Panc1 (cell line): ENCODE results near the gene PSKH1. TPM values are rescaled to one million over a fixed set of nuclear protein-coding genes. Genes with fewer than 3 reads are reported as not detected.

ENCODE experiments used
- ATAC-seq: fragments of 200-7000 bp; cut with Tn5 transposase; 2 replicates; pipeline ENCODE4 v1.9.1; 2020; ENCODE audit warnings: mild to moderate bottlenecking, moderate library complexity
- BruUV-seq: library from RNA; stranded (reverse); fragments of 400-500 nt; replicated peaks from 2 replicates; lab custom pipeline; 2021; lab: Mats Ljungman, UMichigan
- CTCF ChIA-PET: fragments of 300-600 bp; sonication (Branson Sonifier 250); formaldehyde crosslinking; loops from one replicate; lab custom pipeline; 2022; ENCODE audit warnings: antibody characterized with exemption; lab: Charles Lee
- POLR2A ChIA-PET: fragments of 300-600 bp; sonication (Branson Sonifier 250); formaldehyde crosslinking; loops from one replicate; lab custom pipeline; 2022; ENCODE audit warnings: antibody characterized with exemption; lab: Charles Lee
- DNase-seq: peaks from one replicate; pipeline ENCODE4 v3.0.0-alpha.2; 2010; ENCODE audit warnings: low read depth, low spot score
- H3K27ac ChIP-seq: 2 replicates; pipeline ENCODE4 v1.5.1; 2011; ENCODE audit warnings: mild to moderate bottlenecking, low read length, inconsistent platforms
- H3K27me3 ChIP-seq: fragments of 200-500 bp; sonication (Bioruptor generic); 2 replicates; pipeline ENCODE4 v1.6.0; 2014; ENCODE audit warnings: low read length, inconsistent platforms; ENCODE audit not compliant: control insufficient read depth, insufficient read depth
- H3K36me3 ChIP-seq: fragments of 200-500 bp; sonication (Bioruptor generic); 2 replicates; pipeline ENCODE4 v1.5.1; 2014; ENCODE audit warnings: inconsistent platforms, mild to moderate bottlenecking, low read length, moderate library complexity; ENCODE audit not compliant: control insufficient read depth, insufficient read depth
- H3K4me1 ChIP-seq: 2 replicates; pipeline ENCODE4 v1.5.1; 2011; ENCODE audit warnings: inconsistent platforms, mild to moderate bottlenecking, low read length, moderate library complexity; ENCODE audit not compliant: control insufficient read depth, insufficient read depth
- H3K4me3 ChIP-seq, 2 experiments: 2 replicates each; pipeline ENCODE4 v1.5.1; 2011 to 2012; ENCODE audit warnings: low read depth in 2 of 2, low read length in 2 of 2, mild to moderate bottlenecking in 2 of 2, inconsistent platforms in 1 of 2, moderate library complexity in 1 of 2
- H3K9me3 ChIP-seq: fragments of 200-500 bp; sonication (Bioruptor generic); 2 replicates; pipeline ENCODE4 v1.5.1; 2014; ENCODE audit warnings: low read depth, mild to moderate bottlenecking, inconsistent platforms, low read length, moderate library complexity; ENCODE audit not compliant: control insufficient read depth, insufficient read depth
- CTCF ChIP-seq: fragments of 450-650 bp; IDR thresholded peaks from 2 replicates; pipeline ENCODE4 v1.5.1; 2017; ENCODE audit warnings: mild to moderate bottlenecking
- POLR2AphosphoS5 ChIP-seq: IDR thresholded peaks from 2 replicates; pipeline ENCODE4 v1.6.1; 2012; ENCODE audit warnings: mild to moderate bottlenecking, low read depth, low read length, moderate library complexity
- REST ChIP-seq, 2 experiments: IDR thresholded peaks; 2 replicates each; pipeline ENCODE4 v1.6.1; 2011 to 2012; ENCODE audit warnings: low read depth in 2 of 2, control low read depth in 1 of 2, low read length in 1 of 2, mild to moderate bottlenecking in 1 of 2, moderate library complexity in 1 of 2; ENCODE audit not compliant: insufficient read depth in 1 of 2
- SIN3A ChIP-seq: IDR thresholded peaks from 2 replicates; pipeline ENCODE4 v1.6.1; 2012; ENCODE audit warnings: low read depth, mild to moderate bottlenecking, low read length, moderate library complexity, borderline replicate concordance; ENCODE audit not compliant: insufficient read depth
- TCF7L2 ChIP-seq: IDR thresholded peaks from 2 replicates; pipeline ENCODE4 v1.6.1; 2011; ENCODE audit warnings: mild to moderate bottlenecking, low read depth, low read length, inconsistent platforms
- in situ Hi-C: cut with HindIII; loops from 2 replicates; pipeline ENCODE4 v1.10.0; 2016; ENCODE audit warnings: low sequenced_read_pairs, low pct_unique_long_range_greater_than_20kb
- intact Hi-C: fragments of 100-400 bp; cut with micrococcal nuclease; formaldehyde crosslinking; loops from one replicate; pipeline ENCODE4 v1.10.0; 2022; ENCODE audit not compliant: unreplicated experiment
- total RNA-seq: library from RNA; stranded (reverse); gene quantifications from one replicate; pipeline ENCODE4 v1.2.1, GENCODE V29; 2021; ENCODE audit not compliant: unreplicated experiment

Gene PSKH1
- total RNA-seq, 1 experiment from 2014 or later, result 17.8 TPM

DNA sequence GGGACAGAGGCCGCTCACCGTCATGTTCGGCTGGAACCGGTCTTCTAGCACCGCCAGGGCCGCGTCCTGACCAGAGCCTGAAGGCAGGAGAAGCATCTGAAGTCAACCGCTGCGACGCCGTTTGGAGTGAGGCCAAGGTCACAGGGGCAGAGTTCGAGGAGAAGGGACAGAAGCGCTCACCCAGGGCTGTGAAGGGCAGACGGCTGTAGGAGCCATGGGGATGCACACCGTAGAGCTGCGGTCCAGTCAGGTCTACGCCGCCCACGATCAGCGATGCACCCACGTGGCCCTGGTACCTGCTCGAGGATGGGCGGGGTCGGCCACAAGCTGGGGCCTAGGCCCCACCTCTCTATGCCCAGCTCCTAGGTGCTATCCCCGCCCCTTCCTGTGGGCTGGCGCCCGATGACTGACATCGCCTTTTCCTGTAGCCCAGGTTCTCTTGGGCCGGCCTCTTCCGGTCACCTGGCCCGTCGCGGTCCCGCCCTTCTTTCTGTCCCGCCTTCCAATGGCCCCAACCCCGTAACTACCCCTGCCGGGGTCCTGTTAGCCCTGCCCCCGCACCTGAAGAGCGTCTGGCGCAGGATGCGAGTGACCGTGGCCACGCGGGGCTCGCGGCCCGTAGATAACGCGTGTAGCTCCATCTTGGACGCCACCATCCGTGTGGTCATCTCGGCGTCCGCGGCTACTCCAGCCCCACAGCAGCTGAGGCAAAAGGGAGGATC lies 42.5 kb downstream of the PSKH1 start:
- ChIA-PET CTCF (interaction anchor here (0.6 to 0.8 kb wide), 2 partner anchors 51 to 148 kb away, joined by 3 to 4 read pairs; no protein-coding TSS in a partner anchor), POLR2A (interaction anchor here (0.6 to 0.7 kb wide), 2 partner anchors 35 to 53 kb away, joined by 3 read pairs; no protein-coding TSS in a partner anchor)
- Histone ChIP-seq H3K4me1 (0 out of 2 replicates have a peak, but pooled peaks cover 4% of the 10 kb centered on the region), H3K9me3 (no peaks in the 10 kb centered on the region), H3K4me3 (peak overlapping the region; percentile 80 to 92), H3K27ac (peak overlapping the region; percentile 93), H3K36me3 (peaks cover 2% of the 10 kb centered on the region; the same call in 1 of the 2 replicates), H3K27me3 (no peaks in the 10 kb centered on the region)
- intact Hi-C loops (no loop called here), in situ Hi-C loops (no loop called here)
- no peak; the same call in 1 of the 2 replicates for TF ChIP-seq POLR2AphosphoS5
- peak; percentile 32; the same call in 1 of the 2 replicates for TF ChIP-seq SIN3A
- TF ChIP-seq REST (IDR thresholded peaks at IDR 0.05; ENCODE audit: insufficient read depth in 1 of 2, low read depth in 2 of 2, low read length in 1 of 2), result no peak
- TF ChIP-seq CTCF, result no peak
- TF ChIP-seq TCF7L2, result no peak; the same call in 1 of the 2 replicates
- peak; percentile 73 for DNase-seq
- BruUV-seq, result no TSS peak
- ATAC-seq, result peak; percentile 96

DNA sequence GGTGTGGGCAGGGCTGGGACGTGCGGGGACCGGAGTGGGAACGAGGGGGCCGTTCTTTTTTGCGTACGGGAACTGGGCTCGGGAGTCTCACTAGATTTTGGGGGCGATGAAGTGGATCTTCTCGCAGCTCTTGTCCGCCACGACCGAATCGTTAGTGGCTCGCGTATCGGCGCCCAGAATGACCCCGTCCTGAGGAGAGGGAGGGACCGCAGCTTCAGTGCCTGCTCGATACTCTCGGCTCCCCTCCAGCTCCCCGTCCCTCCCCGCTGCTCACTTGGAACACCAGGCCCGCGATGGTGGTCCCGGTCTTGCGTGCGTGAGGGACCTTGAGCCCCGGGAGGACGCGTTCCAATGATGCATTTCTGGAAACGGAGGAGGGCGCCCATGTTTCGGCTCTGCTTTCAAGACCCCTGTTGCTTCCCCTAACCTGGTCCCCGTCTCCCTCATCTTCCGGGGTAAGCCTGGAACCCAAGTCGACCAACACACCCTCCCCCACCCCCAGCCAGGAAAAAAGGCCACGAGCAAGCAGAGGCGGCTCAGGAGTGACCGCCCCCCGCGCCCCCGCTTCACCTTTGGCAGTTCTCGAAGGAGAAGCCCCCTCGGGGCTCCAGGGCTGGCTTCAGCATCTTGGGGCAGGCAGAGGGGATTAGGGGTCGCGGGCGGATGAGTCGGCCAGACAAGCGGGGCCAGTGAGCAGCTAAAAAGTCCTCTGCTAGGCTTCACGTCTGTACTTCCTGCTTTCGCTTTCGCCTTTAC lies 43.2 kb downstream of the PSKH1 start, which contains the start of gene PSMB10:
TSS of gene PSMB10 (minus strand) at position 727 of the 756 bp plus-strand sequence. CDS start at position 626, 101 bp downstream.
- TF ChIP-seq SIN3A (0 out of 2 replicates have a peak, but pooled peaks have one; percentile 14), POLR2AphosphoS5 (no peak)
- TSS peak; percentile 87 for BruUV-seq
- intact Hi-C loops, result no loop called here
- in situ Hi-C loops, result no loop called here
- no peaks in the 10 kb centered on the region for H3K9me3 ChIP-seq
- peak within 1 kb of the TSS; percentile 80 to 92 for H3K4me3 ChIP-seq
- ATAC-seq (peak; percentile 18; the same call in 1 of the 2 replicates), DNase-seq (no peak)
- 0 out of 2 replicates have a peak, but pooled peaks cover 4% of the 10 kb centered on the region for H3K4me1 ChIP-seq
- peak within 1 kb of the TSS; percentile 88 for H3K27ac ChIP-seq
- peaks cover 2% of the 10 kb centered on the region; the same call in 1 of the 2 replicates for H3K36me3 ChIP-seq
- H3K27me3 ChIP-seq, result no peaks in the 10 kb centered on the region
- CTCF ChIA-PET, result interaction anchor here (0.6 to 0.8 kb wide), 2 partner anchors 52 to 147 kb away, joined by 3 to 4 read pairs; no protein-coding TSS in a partner anchor
- POLR2A ChIA-PET, result interaction anchor here (0.7 kb wide), 1 partner anchor 275 kb away, joined by 3 read pairs; no protein-coding TSS in a partner anchor
